ENCODE results near the gene PLA2G7. TPM values are rescaled to one million over a fixed set of nuclear protein-coding genes. Genes with fewer than 3 reads are reported as not detected.

The PLA2G7 gene
- total and polyA plus RNA-seq, 10 of the 15 experiments (the other 5 are each of a cell fraction or from before 2014, with no cell fraction given) = not detected

- CTCF ChIA-PET = no interaction called here
- TF ChIP-seq NFYB (IDR thresholded peaks at IDR 0.05; ENCODE audit: insufficient read depth, low read depth, low read length) (no peak), TCF3 (IDR thresholded peaks at IDR 0.05; ENCODE audit: borderline replicate concordance, insufficient read depth, low read depth, low read length) (no peak), SMARCA5 (IDR thresholded peaks at IDR 0.05) (no peak), NBN (IDR thresholded peaks at IDR 0.05) (no peak), ZBED1 (IDR thresholded peaks at IDR 0.05; ENCODE audit: borderline replicate concordance) (no peak), PAX8 (IDR thresholded peaks at IDR 0.05) (no peak), HSF1 (IDR thresholded peaks at IDR 0.05; ENCODE audit: low read depth, low read length) (no peak), E4F1 (IDR thresholded peaks at IDR 0.05; ENCODE audit: borderline replicate concordance, partially characterized antibody) (no peak)
- TF ChIP-seq, protein P1, sequence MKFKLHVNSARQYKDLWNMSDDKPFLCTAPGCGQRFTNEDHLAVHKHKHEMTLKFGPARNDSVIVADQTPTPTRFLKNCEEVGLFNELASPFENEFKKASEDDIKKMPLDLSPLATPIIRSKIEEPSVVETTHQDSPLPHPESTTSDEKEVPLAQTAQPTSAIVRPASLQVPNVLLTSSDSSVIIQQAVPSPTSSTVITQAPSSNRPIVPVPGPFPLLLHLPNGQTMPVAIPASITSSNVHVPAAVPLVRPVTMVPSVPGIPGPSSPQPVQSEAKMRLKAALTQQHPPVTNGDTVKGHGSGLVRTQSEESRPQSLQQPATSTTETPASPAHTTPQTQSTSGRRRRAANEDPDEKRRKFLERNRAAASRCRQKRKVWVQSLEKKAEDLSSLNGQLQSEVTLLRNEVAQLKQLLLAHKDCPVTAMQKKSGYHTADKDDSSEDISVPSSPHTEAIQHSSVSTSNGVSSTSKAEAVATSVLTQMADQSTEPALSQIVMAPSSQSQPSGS (IDR thresholded peaks at IDR 0.05; ENCODE audit: low read length) = no peak
- TF ChIP-seq, protein P2, sequence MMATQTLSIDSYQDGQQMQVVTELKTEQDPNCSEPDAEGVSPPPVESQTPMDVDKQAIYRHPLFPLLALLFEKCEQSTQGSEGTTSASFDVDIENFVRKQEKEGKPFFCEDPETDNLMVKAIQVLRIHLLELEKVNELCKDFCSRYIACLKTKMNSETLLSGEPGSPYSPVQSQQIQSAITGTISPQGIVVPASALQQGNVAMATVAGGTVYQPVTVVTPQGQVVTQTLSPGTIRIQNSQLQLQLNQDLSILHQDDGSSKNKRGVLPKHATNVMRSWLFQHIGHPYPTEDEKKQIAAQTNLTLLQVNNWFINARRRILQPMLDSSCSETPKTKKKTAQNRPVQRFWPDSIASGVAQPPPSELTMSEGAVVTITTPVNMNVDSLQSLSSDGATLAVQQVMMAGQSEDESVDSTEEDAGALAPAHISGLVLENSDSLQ (IDR thresholded peaks at IDR 0.05) = no peak
- intact Hi-C loops (cut with micrococcal nuclease; ENCODE audit: unreplicated experiment) (no loop called here), in situ Hi-C loops (cut with MboI) (no loop called here)
- H3K27me3 ChIP-seq (replicated peaks in 1 of 2; ENCODE audit: control insufficient read depth in 2 of 2, insufficient read depth in 2 of 2, low read length in 1 of 2) = no peaks in the 10 kb centered on the region
- no peaks in the 10 kb centered on the region for H3K9me3 ChIP-seq (replicated peaks; ENCODE audit: control insufficient read depth, insufficient read depth, low read length)
- no peaks in the 10 kb centered on the region for H3K4me1 ChIP-seq (ENCODE audit: control insufficient read depth, insufficient read depth, low read length)
- no peak overlapping the region for H3K4me2 ChIP-seq (ENCODE audit: control insufficient read depth, insufficient read depth)
- FAIRE-seq (no peak), ATAC-seq (no peak), DNase-seq (ENCODE audit: low read depth, low spot score) (no peak)
- H3K9ac ChIP-seq (ENCODE audit: control insufficient read depth, insufficient read depth, low read length) = no peak overlapping the region
- no peaks in the 10 kb centered on the region for H3K79me2 ChIP-seq (ENCODE audit: control insufficient read depth, insufficient read depth, low read length)
- no peaks in the 10 kb centered on the region for H3K36me3 ChIP-seq (ENCODE audit: control insufficient read depth in 2 of 2, insufficient read depth in 2 of 2, low read length in 1 of 2)
- BruUV-seq (replicated peaks) = no TSS peak
- H3K4me3 ChIP-seq = no peak overlapping the region
- no peaks in the 10 kb centered on the region for H4K20me1 ChIP-seq (ENCODE audit: control insufficient read depth, insufficient read depth)
- SMC1A ChIA-PET (ENCODE audit: uncharacterized antibody, unreplicated experiment) = no interaction called here
- H3K27ac ChIP-seq (ENCODE audit: control insufficient read depth, insufficient read depth) = no peak overlapping the region
- RAD21 ChIA-PET (ENCODE audit: unreplicated experiment) = no interaction called here
- POLR2A ChIA-PET = no interaction called here
- no peak overlapping the region for H2AFZ ChIP-seq (ENCODE audit: control insufficient read depth, low read depth, low read length)
- 14% methylated on average over 2 of the region's 2 CpGs for WGBS (ENCODE audit: insufficient coverage, insufficient replicate concordance, low lambda C conversion rate, missing lambda C conversion rate)
Measured at GRCh38 chr6:46763466-46763865, 28.3 kb upstream of the PLA2G7 start.

Measured in GM12878 (cell line).